Measurements from ENCODE around the gene TTL. TPM values are rescaled to one million over a fixed set of nuclear protein-coding genes. Genes with fewer than 3 reads are reported as not detected.

The TTL gene
- total and polyA plus RNA-seq, 7 donors = 3.6 to 29.6 (median 16.5) TPM

GRCh38 chr2:112579241-112579640, 97.3 kb downstream of the TTL start:
- Histone ChIP-seq H3K4me3 (no peak overlapping the region), H3K27ac (no peak overlapping the region), H3K4me1 (peaks cover 0 to 15% (median 3%) of the 10 kb centered on the region in 4 donors), H3K9me3 (no peaks in the 10 kb centered on the region), H3K27me3 (no peaks in the 10 kb centered on the region), H3K36me3 (peaks cover 0 to 27% (median 5%) of the 10 kb centered on the region in 4 donors)
- no peak for DNase-seq
- TF ChIP-seq POLR2AphosphoS5 (IDR thresholded peaks at IDR 0.05) = no peak
- TF ChIP-seq POLR2A (IDR thresholded peaks at IDR 0.05) = no peak
- TF ChIP-seq EP300 (IDR thresholded peaks at IDR 0.05) = no peak
- TF ChIP-seq CTCF (IDR thresholded peaks at IDR 0.05) = no peak
- intact Hi-C loops (cut with DNase I) = no loop called here

- Histone ChIP-seq H3K27ac (no peak overlapping the region), H3K4me3 (no peak overlapping the region), H3K36me3 (peaks cover 0 to 18% (median 1%) of the 10 kb centered on the region in 4 donors), H3K9me3 (no peaks in the 10 kb centered on the region), H3K27me3 (no peaks in the 10 kb centered on the region), H3K4me1 (peaks cover 0 to 20% (median 7%) of the 10 kb centered on the region in 4 donors)
- 93 to 95% methylated on average over 7 of the region's 7 CpGs for WGBS, 2 donors
- intact Hi-C loops (cut with DNase I) = loop anchor here (5.0 kb wide), 2 partner anchors 323 to 523 kb away; partner anchors contain the start of genes TMEM87B and ZC3H8
- no peak for DNase-seq
- TF ChIP-seq POLR2AphosphoS5 (IDR thresholded peaks at IDR 0.05) (no peak), EP300 (IDR thresholded peaks at IDR 0.05) (no peak), CTCF (IDR thresholded peaks at IDR 0.05) (no peak), POLR2A (IDR thresholded peaks at IDR 0.05) (no peak)
Observed at GRCh38 chr2:112580084-112580483, 98.1 kb downstream of the TTL start.

- intact Hi-C loops (cut with DNase I) = loop anchor here (5.0 kb wide), 2 partner anchors 325 to 525 kb away; partner anchors contain the start of genes TMEM87B and ZC3H8
- WGBS, 2 donors = 38 to 47% methylated on average over 10 of the region's 10 CpGs
- DNase-seq = no peak
- Histone ChIP-seq H3K27me3 (no peaks in the 10 kb centered on the region), H3K36me3 (peaks cover 0 to 14% (median 0%) of the 10 kb centered on the region in 4 donors), H3K27ac (no peak overlapping the region), H3K9me3 (no peaks in the 10 kb centered on the region), H3K4me3 (no peak overlapping the region), H3K4me1 (peaks cover 0 to 25% (median 18%) of the 10 kb centered on the region in 4 donors)
- TF ChIP-seq CTCF (IDR thresholded peaks at IDR 0.05) = peak in 3 of 4 experiments; percentile 33 to 72 (median 52)
- no peak for TF ChIP-seq POLR2A (IDR thresholded peaks at IDR 0.05)
Observed at GRCh38 chr2:112582314-112582746, 100.4 kb downstream of the TTL start.

- peaks cover 0 to 25% (median 18%) of the 10 kb centered on the region in 4 donors for H3K4me1 ChIP-seq
- peaks cover 0 to 21% (median 0%) of the 10 kb centered on the region in 4 donors for H3K36me3 ChIP-seq
- H3K9me3 ChIP-seq = no peaks in the 10 kb centered on the region
- 48 to 52% methylated on average over 19 of the region's 19 CpGs for WGBS, 2 donors
- intact Hi-C loops (cut with DNase I) = loop anchor here (1.0 to 5.0 kb wide), 5 partner anchors 41 to 526 kb away; partner anchors contain the start of genes POLR1B, SLC20A1, TMEM87B and TTL
- no peak for DNase-seq
- H3K27ac ChIP-seq = peak overlapping the region; percentile 85 to 94 (median 93)
- TF ChIP-seq CTCF (IDR thresholded peaks at IDR 0.05) (no peak), POLR2AphosphoS5 (IDR thresholded peaks at IDR 0.05) (no peak), EP300 (IDR thresholded peaks at IDR 0.05) (no peak), POLR2A (IDR thresholded peaks at IDR 0.05) (no peak)
- H3K27me3 ChIP-seq = no peaks in the 10 kb centered on the region
- peak overlapping the region; percentile 62 to 69 (median 66) for H3K4me3 ChIP-seq
Observed at GRCh38 chr2:112583497-112584133, 101.7 kb downstream of the TTL start.

All from sigmoid colon (tissue), 7 donors.